Measurements from ENCODE around the gene TMEM259.

The TMEM259 gene

GRCh38 chr19:1049106-1049505 lies 28.2 kb upstream of the TMEM259 start:
- TF ChIP-seq CTCF (conservative IDR thresholded peaks at IDR 0.05; ENCODE audit: low read length), result no peak
- H3K4me3 ChIP-seq (ENCODE audit: low read length), result no peak overlapping the region
- DNase-seq (ENCODE audit: low read depth), result no peak

GRCh38 chr19:1047696-1048147 lies 26.8 kb upstream of the TMEM259 start:
- TF ChIP-seq CTCF (conservative IDR thresholded peaks at IDR 0.05; ENCODE audit: low read length), result no peak
- DNase-seq (ENCODE audit: low read depth), result no peak
- no peak overlapping the region for H3K4me3 ChIP-seq (ENCODE audit: low read length)

GRCh38 chr19:1046836-1047695 lies 26.1 kb upstream of the TMEM259 start:
- no peak overlapping the region for H3K4me3 ChIP-seq (ENCODE audit: low read length)
- DNase-seq (ENCODE audit: low read depth), result no peak
- TF ChIP-seq CTCF (conservative IDR thresholded peaks at IDR 0.05; ENCODE audit: low read length), result no peak

GRCh38 chr19:1046117-1046626 lies 25.2 kb upstream of the TMEM259 start:
- TF ChIP-seq CTCF (conservative IDR thresholded peaks at IDR 0.05; ENCODE audit: low read length), result no peak
- DNase-seq (ENCODE audit: low read depth), result no peak
- H3K4me3 ChIP-seq (ENCODE audit: low read length), result no peak overlapping the region

DNA sequence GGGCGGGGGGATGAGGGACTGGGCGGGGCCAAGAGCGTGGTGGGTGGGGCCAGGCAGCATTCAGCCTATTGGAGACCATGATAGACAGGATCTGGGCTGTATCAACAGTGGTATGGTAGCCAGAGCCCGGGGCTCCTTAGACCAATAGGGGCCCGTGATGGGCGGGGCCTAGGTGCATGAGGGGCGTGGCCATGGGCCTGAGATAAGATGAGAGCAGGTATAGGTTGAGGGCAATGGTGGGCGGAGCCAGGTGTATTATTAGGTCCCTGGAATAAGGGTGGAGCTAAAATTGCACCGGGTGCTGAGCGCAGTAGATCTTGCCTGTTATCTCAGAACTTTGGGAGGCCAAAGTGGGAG lies 24.3 kb upstream of the TMEM259 start:
- TF ChIP-seq CTCF (conservative IDR thresholded peaks at IDR 0.05; ENCODE audit: low read length), result no peak
- H3K4me3 ChIP-seq (ENCODE audit: low read length), result no peak overlapping the region
- DNase-seq (ENCODE audit: low read depth), result no peak

- TF ChIP-seq CTCF (conservative IDR thresholded peaks at IDR 0.05; ENCODE audit: low read length), result no peak
- DNase-seq (ENCODE audit: low read depth), result no peak
- no peak overlapping the region for H3K4me3 ChIP-seq (ENCODE audit: low read length)
Measured at GRCh38 chr19:1042689-1043511, 22.0 kb upstream of the TMEM259 start.

Measured in AG10803 (cell line).